Globus pallidus (tissue), 1 donor: ENCODE measurements around the gene COX8A.

Experiments
- DNase-seq: peaks from one replicate; pipeline ENCODE4 v3.0.0-alpha.2; 2015; ENCODE audit warnings: low spot score

COX8A gene

DNA sequence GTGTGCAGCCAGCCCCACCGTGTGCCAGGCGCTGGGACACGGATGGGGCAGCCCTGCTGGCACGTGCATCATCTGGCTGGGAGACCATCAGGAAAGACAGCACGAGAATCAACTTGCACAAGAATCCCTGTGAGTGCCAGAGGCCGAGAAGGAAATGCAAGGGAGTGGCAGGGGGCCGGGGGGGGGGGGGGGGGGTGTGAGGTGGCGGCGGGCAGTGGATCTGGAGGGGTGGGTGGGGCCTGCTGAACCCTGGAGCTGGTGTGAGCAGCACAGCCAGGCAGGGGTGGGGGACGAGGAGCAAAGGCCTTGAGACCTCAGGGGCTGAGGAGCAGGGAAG, 47.3 kb downstream of the COX8A start:
- DNase-seq: no peak

DNA sequence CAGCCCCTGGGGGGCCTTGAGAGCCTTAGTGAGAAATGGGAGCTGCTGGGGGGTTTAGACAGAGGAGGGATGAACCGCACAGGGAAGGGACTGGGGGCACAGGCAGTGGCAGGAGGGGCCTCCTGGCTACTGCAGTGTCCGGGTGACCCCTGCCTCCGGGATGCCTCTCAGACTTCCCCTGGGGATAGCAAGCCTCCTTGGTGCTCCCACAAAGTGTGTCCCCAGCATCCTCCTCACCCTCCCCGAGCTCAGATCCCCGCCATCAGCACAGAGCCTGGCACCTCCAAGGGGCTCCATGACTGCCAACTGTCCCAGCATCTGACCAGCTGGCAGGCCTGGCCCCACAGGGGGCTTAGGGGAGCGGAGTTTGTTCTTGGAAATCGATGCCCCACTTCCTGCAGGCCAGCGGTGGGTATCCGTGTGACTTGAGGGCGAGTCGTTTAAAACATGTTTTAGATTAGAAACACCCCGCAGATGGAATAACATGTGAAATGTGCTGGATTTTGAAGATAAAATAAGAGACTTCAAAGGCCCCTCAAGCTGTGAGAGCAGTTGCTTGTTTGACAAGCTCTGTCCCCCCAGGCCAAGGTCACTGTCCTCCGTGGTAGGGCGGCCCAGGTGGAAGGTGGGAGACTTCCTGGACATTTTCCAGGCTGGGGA, 47.8 kb downstream of the COX8A start:
- no peak for DNase-seq

DNA sequence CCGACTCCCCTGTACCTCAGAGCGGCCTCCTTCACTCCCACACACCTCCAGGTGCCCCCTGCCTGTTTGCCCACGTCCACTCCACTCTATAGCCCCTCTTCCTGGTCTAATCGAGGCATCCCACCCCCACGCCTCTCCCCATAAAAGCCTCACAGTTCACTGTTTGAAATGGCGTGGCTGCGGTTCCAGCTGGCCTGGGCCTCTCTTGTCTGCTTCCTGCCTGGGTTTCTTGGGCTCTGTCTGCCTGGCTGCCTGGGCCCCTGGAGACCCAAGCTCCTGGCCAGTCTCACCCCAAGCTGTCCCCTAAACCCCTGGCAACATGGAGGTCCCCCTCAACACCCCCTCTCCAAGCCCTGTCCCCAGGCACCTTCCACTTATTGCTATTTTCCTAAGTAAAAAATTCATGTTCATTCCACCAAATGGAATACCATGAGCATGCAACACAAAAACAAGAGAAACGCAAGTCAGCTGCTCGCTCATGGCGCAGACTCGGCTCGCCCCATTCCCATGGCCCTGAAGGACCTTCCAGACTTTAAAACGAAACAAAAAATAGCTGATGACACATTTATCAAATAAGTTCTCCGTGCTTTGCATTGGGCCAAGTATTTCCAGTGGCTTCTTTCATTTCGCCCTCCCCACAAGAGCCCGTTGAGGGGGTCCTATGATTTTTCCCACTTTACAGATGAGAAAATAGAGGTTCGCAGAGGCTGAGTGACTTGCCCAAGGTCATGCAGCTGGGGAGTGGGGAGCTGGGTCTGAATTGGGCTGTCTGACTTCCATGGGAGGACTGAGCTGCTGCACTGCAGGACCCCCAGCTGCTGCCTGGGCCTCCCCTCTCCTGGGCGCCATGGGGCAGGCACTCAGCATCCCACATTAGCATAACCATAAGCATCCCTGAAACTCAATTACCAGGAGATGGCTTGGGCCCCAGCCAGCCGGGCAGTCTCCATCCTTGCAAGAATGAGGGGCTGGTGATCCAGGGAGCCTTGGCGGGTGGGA, 49.6 kb downstream of the COX8A start:
- no peak for DNase-seq

DNA sequence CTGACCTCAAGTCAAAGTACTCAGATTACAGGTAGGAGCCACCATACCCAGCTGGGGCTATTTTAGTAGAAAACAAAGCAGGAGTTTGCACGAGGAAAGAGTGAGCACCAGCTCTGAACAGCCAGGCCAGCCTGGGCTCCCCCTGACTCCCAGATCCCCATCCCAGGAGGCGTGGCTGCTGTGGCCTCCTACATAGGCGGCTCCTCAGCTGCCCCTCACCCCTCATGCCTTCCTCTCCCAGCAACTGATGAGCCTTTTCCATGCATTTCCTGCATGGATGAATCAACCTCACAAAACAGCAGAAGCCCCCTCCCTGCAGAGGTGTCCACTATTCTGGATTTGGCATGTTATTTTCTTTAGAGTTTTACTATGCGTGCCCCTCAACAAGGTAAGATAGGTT, 50.8 kb downstream of the COX8A start:
- DNase-seq: no peak
